ENCODE results near the gene SHOX. TPM values are rescaled to one million over a fixed set of nuclear protein-coding genes. Genes with fewer than 3 reads are reported as not detected.

Gene SHOX
- total and polyA plus RNA-seq, 2 experiments from 2014 or later: not detected

DNA sequence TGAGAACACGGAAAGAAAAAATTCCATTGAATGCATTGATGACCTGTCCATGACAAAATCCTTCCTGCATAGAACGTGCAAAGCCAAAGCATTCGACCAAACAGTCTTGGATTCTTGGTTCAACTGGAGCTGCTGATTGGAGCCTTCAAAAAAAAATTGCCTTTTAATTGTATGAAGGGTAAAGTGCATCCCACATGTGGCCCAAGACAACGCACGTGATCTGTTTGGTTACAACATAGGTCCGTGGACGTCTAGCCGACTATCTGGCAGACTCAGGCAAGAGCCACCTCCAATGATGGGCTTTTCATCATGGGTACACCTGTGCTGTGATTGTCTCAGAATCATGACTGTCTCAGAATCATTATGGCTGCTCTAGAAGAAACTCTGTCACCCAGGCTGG is 52.3 kb downstream of the SHOX start:
- no peaks in the 10 kb centered on the region for H3K9me3 ChIP-seq (ENCODE audit: low read depth)
- H3K4me2 ChIP-seq (ENCODE audit: unreplicated experiment): no peak overlapping the region
- no peaks in the 10 kb centered on the region for H3K9me2 ChIP-seq (ENCODE audit: insufficient read depth)
- no peak for DNase-seq
- H3K36me3 ChIP-seq (ENCODE audit: low read depth): no peaks in the 10 kb centered on the region
- 16 to 17% methylated on average over 8 of the region's 8 CpGs for WGBS, 2 experiments (ENCODE audit: low coverage in 1 of 2, low lambda C conversion rate in 2 of 2, missing lambda C conversion rate in 2 of 2)
- H3K27me3 ChIP-seq (replicated peaks; ENCODE audit: insufficient read depth): no peaks in the 10 kb centered on the region
- H3K4me3 ChIP-seq: no peak overlapping the region
- in situ Hi-C loops (cut with MboI): no loop called here
- no peak overlapping the region for H3K9ac ChIP-seq
- H3K27ac ChIP-seq: no peak overlapping the region
- no peak for TF ChIP-seq EZH2phosphoT487 (IDR thresholded peaks at IDR 0.05; ENCODE audit: insufficient read depth, low read depth)
- TF ChIP-seq EZH2 (IDR thresholded peaks at IDR 0.05; ENCODE audit: insufficient read depth, poor library complexity, severe bottlenecking): no peak
- H3K4me1 ChIP-seq (ENCODE audit: insufficient read depth): no peaks in the 10 kb centered on the region
- H4K20me1 ChIP-seq (ENCODE audit: insufficient read depth): no peaks in the 10 kb centered on the region
- no peak overlapping the region for H2AFZ ChIP-seq
- no peaks in the 10 kb centered on the region for H3F3A ChIP-seq (ENCODE audit: insufficient read depth)
- H3K79me2 ChIP-seq (ENCODE audit: insufficient read depth): no peaks in the 10 kb centered on the region

DNA sequence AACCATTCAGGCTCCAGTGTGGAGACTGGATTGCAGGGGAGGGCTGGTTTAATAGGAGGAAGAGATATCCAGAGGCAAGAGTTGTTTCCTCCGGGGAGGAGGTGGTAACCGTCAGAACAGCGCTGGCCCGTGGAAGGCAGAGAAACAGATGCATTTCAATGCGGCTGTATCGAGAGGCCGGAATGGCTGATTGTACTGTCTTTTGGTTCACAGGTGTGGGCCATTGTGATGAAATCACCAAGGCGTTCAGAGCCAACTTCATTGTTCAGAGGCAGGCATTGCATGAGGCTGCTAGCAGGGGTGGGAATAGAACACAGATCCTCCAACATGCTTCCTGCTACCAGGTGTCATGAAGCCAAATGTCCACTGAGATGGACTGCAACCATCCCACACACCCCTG is 53.0 kb downstream of the SHOX start:
- H3F3A ChIP-seq (ENCODE audit: insufficient read depth): no peaks in the 10 kb centered on the region
- H3K27ac ChIP-seq: no peak overlapping the region
- no peak overlapping the region for H3K9ac ChIP-seq
- H3K4me1 ChIP-seq (ENCODE audit: insufficient read depth): no peaks in the 10 kb centered on the region
- TF ChIP-seq EZH2 (IDR thresholded peaks at IDR 0.05; ENCODE audit: insufficient read depth, poor library complexity, severe bottlenecking) (no peak), EZH2phosphoT487 (IDR thresholded peaks at IDR 0.05; ENCODE audit: insufficient read depth, low read depth) (no peak)
- H3K9me3 ChIP-seq (ENCODE audit: low read depth): no peaks in the 10 kb centered on the region
- H3K9me2 ChIP-seq (ENCODE audit: insufficient read depth): no peaks in the 10 kb centered on the region
- in situ Hi-C loops (cut with MboI): no loop called here
- no peaks in the 10 kb centered on the region for H3K27me3 ChIP-seq (replicated peaks; ENCODE audit: insufficient read depth)
- H3K4me3 ChIP-seq: no peak overlapping the region
- no peak overlapping the region for H2AFZ ChIP-seq
- WGBS, 2 experiments (ENCODE audit: low coverage in 1 of 2, low lambda C conversion rate in 2 of 2, missing lambda C conversion rate in 2 of 2): 2 to 3% methylated on average over 8 of the region's 8 CpGs
- H3K36me3 ChIP-seq (ENCODE audit: low read depth): no peaks in the 10 kb centered on the region
- no peaks in the 10 kb centered on the region for H3K79me2 ChIP-seq (ENCODE audit: insufficient read depth)
- no peaks in the 10 kb centered on the region for H4K20me1 ChIP-seq (ENCODE audit: insufficient read depth)
- H3K4me2 ChIP-seq (ENCODE audit: unreplicated experiment): no peak overlapping the region
- no peak for DNase-seq

DNA sequence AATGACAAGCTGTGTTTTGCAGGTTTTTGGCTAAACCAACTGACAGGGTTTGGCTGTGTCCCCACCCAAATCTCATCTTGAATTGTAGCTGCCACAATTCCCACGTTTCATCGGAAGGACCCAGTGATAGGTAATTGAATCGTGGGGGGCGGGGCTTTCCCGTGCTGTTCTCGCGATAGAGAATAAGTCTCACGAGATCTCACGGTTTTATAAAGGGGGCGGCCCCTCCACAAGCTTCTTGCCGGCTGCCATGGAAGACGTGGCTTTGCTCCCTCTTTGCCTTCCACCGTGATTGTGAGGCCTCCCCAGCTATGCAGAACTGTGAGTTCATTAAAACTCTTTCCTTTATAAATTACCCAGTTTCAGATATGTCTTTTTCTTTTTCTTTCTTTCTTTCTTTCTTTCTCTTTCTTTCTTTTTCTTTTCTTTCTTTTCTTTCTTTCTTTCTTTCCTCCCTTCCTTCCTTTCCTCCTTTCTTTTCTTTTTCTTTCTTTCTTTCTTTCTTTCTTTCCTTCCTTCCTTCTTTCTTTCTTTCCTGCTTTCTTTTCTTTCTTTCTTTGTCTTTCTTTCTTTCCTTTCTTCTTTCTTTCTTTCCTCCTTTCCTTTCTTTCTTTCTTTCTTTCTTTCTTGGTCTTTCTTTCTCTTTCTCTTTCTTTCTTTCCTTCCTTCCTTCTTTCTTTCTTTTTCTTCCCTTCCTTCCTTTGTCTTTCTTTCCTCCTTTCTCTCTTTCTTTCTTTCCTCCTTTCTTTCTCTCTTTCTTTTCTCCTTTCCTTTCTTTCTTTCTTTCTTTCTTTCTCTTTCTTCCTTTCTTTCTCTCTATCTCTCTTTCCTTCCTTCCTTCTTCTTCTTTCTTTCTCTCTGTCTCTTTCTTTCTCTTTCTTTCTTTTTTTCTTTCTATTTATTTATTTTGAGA is 54.8 kb downstream of the SHOX start:
- H3K4me2 ChIP-seq (ENCODE audit: unreplicated experiment): no peak overlapping the region
- no peaks in the 10 kb centered on the region for H4K20me1 ChIP-seq (ENCODE audit: insufficient read depth)
- H3K9me3 ChIP-seq (ENCODE audit: low read depth): no peaks in the 10 kb centered on the region
- no peak overlapping the region for H3K4me3 ChIP-seq
- no peak overlapping the region for H3K9ac ChIP-seq
- DNase-seq: no peak
- no peak overlapping the region for H2AFZ ChIP-seq
- no peaks in the 10 kb centered on the region for H3K36me3 ChIP-seq (ENCODE audit: low read depth)
- no peaks in the 10 kb centered on the region for H3F3A ChIP-seq (ENCODE audit: insufficient read depth)
- H3K9me2 ChIP-seq (ENCODE audit: insufficient read depth): no peaks in the 10 kb centered on the region
- 51 to 56% methylated on average over 13 of the region's 13 CpGs for WGBS, 2 experiments (ENCODE audit: low coverage in 1 of 2, low lambda C conversion rate in 2 of 2, missing lambda C conversion rate in 2 of 2)
- no peak overlapping the region for H3K27ac ChIP-seq
- TF ChIP-seq EZH2phosphoT487 (IDR thresholded peaks at IDR 0.05; ENCODE audit: insufficient read depth, low read depth): no peak
- no peak for TF ChIP-seq EZH2 (IDR thresholded peaks at IDR 0.05; ENCODE audit: insufficient read depth, poor library complexity, severe bottlenecking)
- in situ Hi-C loops (cut with MboI): no loop called here
- no peaks in the 10 kb centered on the region for H3K79me2 ChIP-seq (ENCODE audit: insufficient read depth)
- no peaks in the 10 kb centered on the region for H3K27me3 ChIP-seq (replicated peaks; ENCODE audit: insufficient read depth)
- no peaks in the 10 kb centered on the region for H3K4me1 ChIP-seq (ENCODE audit: insufficient read depth)

DNA sequence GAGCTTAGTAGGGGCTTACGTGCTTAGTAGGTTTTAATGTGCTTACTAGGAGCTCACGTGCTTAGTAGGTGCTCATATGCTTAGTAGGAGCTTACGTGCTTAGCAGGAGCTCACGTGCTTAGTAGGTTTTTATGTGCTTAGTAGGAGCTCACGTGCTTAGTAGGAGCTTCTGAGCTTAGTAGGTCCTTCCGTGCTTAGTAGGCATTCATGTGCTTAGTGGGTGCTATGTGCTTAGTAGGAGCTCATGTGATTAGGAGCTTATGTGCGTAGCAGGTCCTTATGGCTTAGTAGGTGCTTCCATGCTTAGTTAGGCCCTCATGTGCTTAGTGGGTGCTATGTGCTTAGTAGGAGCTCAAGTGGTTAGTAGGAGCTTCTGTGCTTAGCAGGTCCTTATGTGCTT is 59.4 kb downstream of the SHOX start:
- Histone ChIP-seq H2AFZ (no peak overlapping the region), H3K9me3 (ENCODE audit: low read depth) (no peaks in the 10 kb centered on the region), H3K4me2 (ENCODE audit: unreplicated experiment) (no peak overlapping the region), H3K9me2 (ENCODE audit: insufficient read depth) (no peaks in the 10 kb centered on the region), H3K4me1 (ENCODE audit: insufficient read depth) (no peaks in the 10 kb centered on the region), H3K9ac (no peak overlapping the region), H3K27me3 (replicated peaks; ENCODE audit: insufficient read depth) (no peaks in the 10 kb centered on the region), H3K79me2 (ENCODE audit: insufficient read depth) (no peaks in the 10 kb centered on the region), H4K20me1 (ENCODE audit: insufficient read depth) (no peaks in the 10 kb centered on the region), H3K36me3 (ENCODE audit: low read depth) (no peaks in the 10 kb centered on the region), H3K27ac (no peak overlapping the region), H3K4me3 (no peak overlapping the region), H3F3A (ENCODE audit: insufficient read depth) (no peaks in the 10 kb centered on the region)
- TF ChIP-seq EZH2 (IDR thresholded peaks at IDR 0.05; ENCODE audit: insufficient read depth, poor library complexity, severe bottlenecking): no peak
- DNase-seq: no peak
- in situ Hi-C loops (cut with MboI): no loop called here
- WGBS, 2 experiments (ENCODE audit: low coverage in 1 of 2, low lambda C conversion rate in 2 of 2, missing lambda C conversion rate in 2 of 2): 89 to 92% methylated on average over 7 of the region's 7 CpGs
